GM10847 (cell line): Measurements from ENCODE around the gene SBF2.

Source experiments
- POLR2A ChIP-seq: IDR thresholded peaks from 2 replicates; pipeline ENCODE4 v1.6.1; 2011; ENCODE audit not compliant: insufficient read length; ENCODE audit errors: extremely low read depth

The SBF2 gene

DNA sequence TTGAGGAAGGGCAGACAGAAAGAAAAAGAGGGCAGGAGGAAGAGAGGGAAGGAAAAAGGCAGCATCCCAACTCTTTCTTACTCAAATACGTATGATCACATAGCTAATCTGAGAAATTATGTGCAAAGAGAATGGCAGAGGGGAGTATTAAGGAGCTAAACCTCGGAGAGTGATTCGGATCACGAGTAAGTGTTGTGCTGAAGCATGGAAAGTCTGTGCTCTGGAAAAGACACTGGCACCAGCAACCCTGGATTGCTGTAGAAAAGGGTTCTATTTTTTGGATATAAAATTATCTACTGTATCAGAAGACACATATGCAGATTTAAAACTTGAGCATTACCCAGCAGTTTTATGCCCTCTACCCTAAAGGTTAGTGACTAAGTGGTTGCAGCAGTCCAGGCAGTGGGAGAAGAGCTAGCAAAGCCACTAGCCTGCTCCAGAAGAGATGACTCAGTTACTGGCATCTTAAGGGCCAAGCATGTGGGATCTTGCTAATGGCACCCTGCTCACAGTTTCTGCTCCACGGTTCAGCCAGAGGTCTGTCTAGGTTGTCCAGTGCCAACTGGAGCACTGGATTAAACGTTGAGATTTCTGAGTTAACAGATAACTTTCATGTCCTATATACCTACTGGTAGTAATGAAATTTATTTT is 478.4 kb downstream of the SBF2 start:
- no peak for TF ChIP-seq POLR2A

GRCh38 chr11:9814108-9814507 is 479.9 kb downstream of the SBF2 start:
- TF ChIP-seq POLR2A, result no peak

DNA sequence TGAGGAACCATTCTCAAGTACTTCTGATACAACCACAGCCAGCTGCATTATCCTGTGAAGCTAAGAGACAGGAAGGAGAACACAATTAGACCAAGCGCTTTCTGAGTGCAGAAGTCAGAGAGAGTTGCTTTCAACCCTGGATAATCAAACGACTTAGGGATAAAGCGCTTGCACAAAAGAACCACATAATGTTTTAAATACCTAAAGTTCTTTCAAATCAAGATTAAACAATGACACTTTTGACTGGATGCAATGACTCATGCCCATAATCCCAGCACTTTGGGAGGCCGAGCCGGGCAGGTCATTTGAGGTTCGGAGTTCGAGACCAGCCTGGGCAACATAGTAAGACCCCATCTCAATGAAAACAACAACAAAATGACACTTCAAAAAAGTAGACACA is 485.1 kb downstream of the SBF2 start:
- no peak for TF ChIP-seq POLR2A

DNA sequence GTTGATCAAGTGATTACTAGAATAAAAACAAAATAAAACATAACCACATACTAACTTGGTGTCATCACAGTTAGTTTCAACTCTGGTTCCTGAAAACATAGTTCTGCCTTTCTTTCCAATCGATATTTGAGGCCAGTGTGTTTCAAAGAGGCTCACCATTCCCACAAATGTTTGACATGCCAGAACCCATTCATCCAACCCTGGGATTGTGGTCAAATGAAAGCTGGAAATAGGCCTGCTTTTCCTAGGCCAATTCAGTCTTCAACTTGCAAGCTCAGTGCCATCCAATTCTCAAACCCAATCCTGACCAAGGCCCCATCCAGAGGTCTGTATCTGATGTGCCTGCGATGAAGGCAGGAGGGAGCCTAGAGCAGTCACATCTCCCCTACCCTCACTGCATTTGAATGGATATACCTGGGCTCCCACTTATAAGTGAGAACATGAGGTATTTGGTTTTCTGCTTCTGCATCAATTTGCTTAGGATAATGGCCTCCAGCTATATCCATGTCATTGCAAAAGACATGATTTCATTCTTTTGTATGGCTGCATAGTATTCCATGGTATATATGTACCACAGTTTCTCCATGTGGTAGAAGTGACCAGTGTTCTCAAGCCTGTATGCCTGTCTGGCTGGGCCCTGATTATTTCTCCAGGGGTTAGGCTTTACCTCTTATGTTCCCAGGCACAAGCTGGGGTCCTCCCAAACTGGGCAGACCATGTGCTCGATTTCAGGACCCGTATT is 486.9 kb downstream of the SBF2 start:
- no peak for TF ChIP-seq POLR2A

DNA sequence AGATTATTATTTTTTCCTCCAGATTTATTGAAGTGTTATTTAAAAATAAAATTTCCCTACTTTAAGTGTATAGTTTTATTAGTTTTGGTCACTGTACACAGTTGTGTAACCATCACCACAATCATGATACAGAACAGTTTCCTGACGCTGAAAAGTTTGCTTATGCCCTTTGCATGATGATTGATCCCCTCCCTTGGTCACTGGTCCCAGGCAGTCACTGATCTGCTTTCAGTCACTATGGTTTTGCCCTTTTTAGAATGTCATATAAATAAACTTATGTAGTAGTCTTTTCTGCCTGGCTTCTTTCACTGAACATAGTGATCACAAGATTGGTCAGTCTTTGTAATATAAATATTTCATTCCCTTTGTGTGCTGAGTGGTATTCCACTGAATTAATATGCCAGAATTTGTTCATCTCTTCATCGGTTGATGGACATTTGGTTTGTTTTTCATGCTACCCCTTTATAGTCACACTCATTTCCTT is 489.6 kb downstream of the SBF2 start:
- no peak for TF ChIP-seq POLR2A

GRCh38 chr11:9803685-9804418 is 490.2 kb downstream of the SBF2 start:
- TF ChIP-seq POLR2A, result no peak

DNA sequence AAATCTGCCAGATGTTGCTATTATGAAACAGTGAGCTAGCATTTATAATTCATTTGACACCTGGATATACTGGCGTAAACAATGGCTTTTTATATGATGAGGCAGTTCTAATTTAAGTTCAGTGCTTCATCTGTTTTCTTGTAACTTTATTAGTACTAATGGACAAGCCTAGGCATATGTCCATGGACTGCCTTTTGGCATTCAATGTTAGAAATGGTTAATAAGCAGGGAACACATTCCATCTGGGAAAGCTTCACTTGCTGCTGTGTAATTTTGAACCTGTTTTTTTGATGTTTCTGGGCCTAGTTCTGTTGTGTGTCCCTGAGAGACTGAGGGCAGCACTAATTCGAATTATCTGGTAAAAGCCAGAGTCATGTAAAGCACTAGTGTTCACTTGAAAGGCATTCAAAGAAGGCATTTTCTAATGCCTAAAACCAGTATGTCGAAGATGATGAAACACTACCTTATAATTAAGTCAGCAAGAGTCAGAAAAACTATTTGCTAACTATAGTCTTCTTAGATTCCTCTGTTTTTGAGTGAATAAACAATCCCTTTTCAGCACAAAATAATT is 491.6 kb downstream of the SBF2 start:
- TF ChIP-seq POLR2A, result no peak

GRCh38 chr11:9799886-9800285 is 494.1 kb downstream of the SBF2 start:
- no peak for TF ChIP-seq POLR2A

DNA sequence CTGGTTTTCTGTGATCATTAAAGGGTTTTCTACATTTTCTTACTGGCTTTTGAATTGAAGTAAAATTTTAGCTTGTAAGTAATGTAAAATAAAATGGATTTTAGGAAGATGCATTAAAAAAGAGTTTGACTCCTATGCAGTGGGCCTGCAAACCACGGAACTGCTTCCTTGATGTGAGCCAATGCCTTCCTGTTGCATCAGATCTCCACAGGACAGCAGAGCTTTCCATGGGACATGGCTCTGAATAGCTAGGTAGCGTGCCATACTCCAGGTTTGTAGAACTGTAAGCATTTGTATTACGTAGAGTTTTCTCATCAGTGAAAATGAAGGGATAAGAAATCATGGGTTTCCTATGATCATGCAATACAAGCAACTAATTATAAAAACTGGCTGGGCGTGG is 496.7 kb downstream of the SBF2 start:
- no peak for TF ChIP-seq POLR2A

DNA sequence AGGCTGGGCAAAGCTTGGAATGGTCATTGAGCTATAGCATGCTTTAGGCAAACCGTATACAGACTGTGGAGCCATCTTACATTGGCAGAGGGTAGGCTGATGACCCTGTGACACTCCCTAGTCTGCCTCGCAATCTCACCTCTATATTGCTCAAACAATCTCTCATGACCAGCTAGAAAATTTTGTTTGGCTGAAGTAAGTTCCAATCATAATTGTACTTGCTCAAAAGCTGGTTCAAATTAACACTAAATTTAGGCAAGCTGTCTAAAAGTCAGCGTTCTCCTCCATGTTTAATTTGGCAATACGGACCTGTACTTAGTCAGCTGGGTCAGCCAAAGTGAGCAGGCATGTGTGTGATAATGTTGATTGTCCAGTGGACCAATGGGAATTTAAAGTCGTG is 497.2 kb downstream of the SBF2 start:
- TF ChIP-seq POLR2A, result no peak

DNA sequence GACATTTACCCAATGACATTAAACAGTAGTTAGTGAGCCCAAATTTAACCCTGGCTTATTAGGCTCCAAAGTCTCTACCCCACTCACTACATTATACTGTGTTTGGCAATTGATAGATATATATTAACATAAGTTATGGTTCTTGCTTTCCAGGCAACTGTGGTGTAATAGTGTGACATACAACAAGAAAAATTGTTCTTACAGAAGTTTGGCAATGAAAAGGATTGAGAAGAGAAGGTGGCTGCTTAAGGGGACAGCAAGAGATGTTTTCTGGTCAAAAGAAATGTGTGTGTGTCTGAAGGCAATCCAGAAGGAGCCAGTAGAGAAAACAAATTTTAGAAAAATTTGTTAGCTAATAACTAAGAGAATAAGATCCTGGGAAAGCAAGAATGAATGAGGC is 497.8 kb downstream of the SBF2 start:
- TF ChIP-seq POLR2A, result no peak

GRCh38 chr11:9790703-9791102 is 503.3 kb downstream of the SBF2 start:
- no peak for TF ChIP-seq POLR2A

DNA sequence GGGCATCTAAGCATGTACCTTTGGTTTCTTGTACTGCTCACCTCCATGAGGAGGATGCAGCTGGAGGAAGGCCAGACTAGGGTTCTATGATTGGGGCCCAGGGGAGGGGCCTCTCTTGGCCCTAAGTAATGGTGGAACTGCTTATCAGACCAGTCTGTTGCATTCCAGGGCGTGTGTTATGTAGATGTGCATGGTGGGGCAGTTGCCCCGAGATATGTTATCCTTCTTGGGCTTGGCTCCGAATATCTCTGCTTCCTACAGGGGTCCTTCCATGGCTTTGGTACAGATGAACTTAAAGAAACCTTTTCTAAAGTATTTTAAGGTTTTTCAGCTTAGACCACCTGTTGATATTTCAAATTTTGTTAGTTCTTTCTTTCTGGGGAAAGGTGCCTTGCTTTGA is 504.1 kb downstream of the SBF2 start:
- TF ChIP-seq POLR2A, result no peak

- TF ChIP-seq POLR2A, result no peak
Observed at GRCh38 chr11:9787981-9788521, 506.0 kb downstream of the SBF2 start.

DNA sequence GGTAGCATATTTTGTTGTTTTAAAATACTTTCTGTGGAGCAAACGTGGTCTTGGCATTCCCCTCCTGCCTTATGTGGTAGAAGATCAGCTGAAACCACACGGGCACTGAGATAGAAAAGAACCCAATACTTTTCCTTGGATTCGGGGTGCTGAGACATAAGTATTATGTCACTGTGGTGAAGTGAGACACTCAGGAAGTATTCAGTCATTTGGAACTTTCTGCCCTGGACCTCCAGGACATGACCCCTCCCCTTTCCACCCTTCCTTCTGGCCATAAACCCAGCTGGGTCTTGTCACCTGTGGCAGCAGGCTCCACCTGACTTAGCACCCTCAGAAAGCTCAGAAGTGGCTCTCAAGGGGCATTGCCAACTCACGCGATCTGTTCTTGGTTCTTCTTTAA is 506.8 kb downstream of the SBF2 start:
- TF ChIP-seq POLR2A, result no peak
